PFSK-1 (cell line): ENCODE measurements around the gene LRFN2.

Experiments
- FOXP2 ChIP-seq: optimal IDR thresholded peaks from 2 replicates; pipeline ENCODE3; 2011; ENCODE audit warnings: borderline replicate concordance, control low read depth, inconsistent platforms; ENCODE audit not compliant: insufficient read depth; ENCODE audit errors: extremely low read length, extremely low read depth
- POLR2AphosphoS5 ChIP-seq: IDR thresholded peaks from 2 replicates; pipeline ENCODE4 v1.6.1; 2012; ENCODE audit warnings: low read depth, mild to moderate bottlenecking, control low read depth, low read length, moderate library complexity
- REST ChIP-seq, 2 experiments: IDR thresholded peaks; 2 replicates each; pipeline versions ENCODE4 v1.6.1 to v1.8.0; 2011 to 2012; ENCODE audit warnings: low read depth in 2 of 2, low read length in 2 of 2, control low read depth in 1 of 2, inconsistent platforms in 1 of 2, mild to moderate bottlenecking in 1 of 2, moderate library complexity in 1 of 2; ENCODE audit not compliant: insufficient read depth in 1 of 2
- SIN3A ChIP-seq: IDR thresholded peaks from 2 replicates; pipeline ENCODE4 v1.6.1; 2012; ENCODE audit warnings: mild to moderate bottlenecking, low read length, moderate library complexity, borderline replicate concordance; ENCODE audit not compliant: insufficient read depth
- TAF1 ChIP-seq: IDR thresholded peaks from 2 replicates; pipeline ENCODE4 v1.6.1; 2012; ENCODE audit warnings: low read length, control low read depth, borderline replicate concordance; ENCODE audit not compliant: insufficient read depth

LRFN2 gene

GRCh38 chr6:40461643-40462042 is 125.5 kb downstream of the LRFN2 start:
- no peak for TF ChIP-seq TAF1
- no peak for TF ChIP-seq REST (IDR thresholded peaks at IDR 0.05; ENCODE audit: insufficient read depth in 1 of 2, low read depth in 2 of 2, low read length in 2 of 2)
- TF ChIP-seq POLR2AphosphoS5 = no peak
- TF ChIP-seq SIN3A = no peak
- TF ChIP-seq FOXP2 = no peak

GRCh38 chr6:40460380-40460779 is 126.8 kb downstream of the LRFN2 start:
- no peak for TF ChIP-seq POLR2AphosphoS5
- no peak for TF ChIP-seq REST (IDR thresholded peaks at IDR 0.05; ENCODE audit: insufficient read depth in 1 of 2, low read depth in 2 of 2, low read length in 2 of 2)
- TF ChIP-seq FOXP2 = no peak
- TF ChIP-seq SIN3A = no peak
- no peak for TF ChIP-seq TAF1

- TF ChIP-seq REST (IDR thresholded peaks at IDR 0.05; ENCODE audit: insufficient read depth in 1 of 2, low read depth in 2 of 2, low read length in 2 of 2) = no peak
- TF ChIP-seq SIN3A = no peak
- TF ChIP-seq POLR2AphosphoS5 = no peak
- no peak for TF ChIP-seq TAF1
- no peak for TF ChIP-seq FOXP2
Measured at GRCh38 chr6:40457261-40457660, 129.9 kb downstream of the LRFN2 start.

- TF ChIP-seq POLR2AphosphoS5 (no peak), REST (IDR thresholded peaks at IDR 0.05; ENCODE audit: insufficient read depth in 1 of 2, low read depth in 2 of 2, low read length in 2 of 2) (no peak), TAF1 (no peak), FOXP2 (no peak), SIN3A (no peak)
Measured at GRCh38 chr6:40456390-40457013, 130.7 kb downstream of the LRFN2 start.
